HepG2 (cell line): ENCODE measurements around the gene ADAMTSL3.
"Not testable (repeated sequence)": the region's sequence is repeated elsewhere in the genome, so short reads cannot be mapped to it uniquely, and the experiment has no call there.

Experiments used
- AKAP8 ChIP-seq: sonication (generic); formaldehyde crosslinking; IDR thresholded peaks from 2 replicates; pipeline ENCODE4 v1.5.1; 2020; ENCODE audit warnings: mild to moderate bottlenecking, missing genetic modification reagents
- CTCF ChIP-seq: sonication (generic); formaldehyde crosslinking; IDR thresholded peaks from 2 replicates; pipeline ENCODE4 v1.5.0; 2020; ENCODE audit warnings: mild to moderate bottlenecking, missing genetic modification reagents, moderate library complexity
- HDAC2 ChIP-seq: sonication (generic); formaldehyde crosslinking; IDR thresholded peaks from 2 replicates; pipeline ENCODE4 v1.4.0; 2020; ENCODE audit warnings: missing genetic modification reagents
- HINFP ChIP-seq: sonication (generic); formaldehyde crosslinking; IDR thresholded peaks from 2 replicates; pipeline ENCODE4 v1.4.0; 2020; ENCODE audit warnings: low read depth, mild to moderate bottlenecking, missing genetic modification reagents
- KLF11 ChIP-seq: IDR thresholded peaks from 2 replicates; pipeline ENCODE4 v1.6.1; 2016; ENCODE audit warnings: missing compliant biosample characterization
- KLF9 ChIP-seq: IDR thresholded peaks from 2 replicates; pipeline ENCODE4 v1.6.1; 2016; ENCODE audit warnings: low read depth
- NFAT5 ChIP-seq: sonication (generic); formaldehyde crosslinking; IDR thresholded peaks from 2 replicates; pipeline ENCODE4 v1.4.0; 2020; ENCODE audit warnings: missing genetic modification reagents
- POLR2AphosphoS5 ChIP-seq: IDR thresholded peaks from 2 replicates; pipeline ENCODE4 v1.6.1; 2012; ENCODE audit warnings: low read depth, low read length
- TCF7L2 ChIP-seq: IDR thresholded peaks from 2 replicates; pipeline ENCODE4 v1.6.1; 2011; ENCODE audit warnings: mild to moderate bottlenecking, low read depth, low read length, moderate library complexity
- TGIF2 ChIP-seq: IDR thresholded peaks from 2 replicates; pipeline ENCODE4 v1.6.1; 2016; ENCODE audit warnings: control low read depth, missing compliant biosample characterization
- ZBTB33 ChIP-seq: sonication (generic); formaldehyde crosslinking; IDR thresholded peaks from 2 replicates; pipeline ENCODE4 v1.4.0; 2020; ENCODE audit warnings: missing genetic modification reagents
- ZBTB7A ChIP-seq: sonication (generic); formaldehyde crosslinking; IDR thresholded peaks from 2 replicates; pipeline ENCODE4 v1.8.0; 2022; ENCODE audit warnings: mild to moderate bottlenecking, missing genetic modification reagents
- ZNF10 ChIP-seq: sonication (generic); formaldehyde crosslinking; IDR thresholded peaks from 2 replicates; pipeline ENCODE4 v1.4.0; 2020; ENCODE audit warnings: mild to moderate bottlenecking, low read depth, missing genetic modification reagents, borderline replicate concordance

- TF ChIP-seq ZNF10 (CRISPR knock-in tag); KLF11 (CRISPR knock-in tag); KLF9 (CRISPR knock-in tag); AKAP8; CTCF; POLR2AphosphoS5; TCF7L2; ZBTB33; TGIF2 (CRISPR knock-in tag); NFAT5; HDAC2 (CRISPR knock-in tag); ZBTB7A (CRISPR knock-in tag); HINFP: not testable (repeated sequence)
Measured at GRCh38 chr15:84068674-84069073, 414.8 kb downstream of the ADAMTSL3 start.
